Measurements from ENCODE around the gene DZIP1L.

DZIP1L gene

GRCh38 chr3:138038725-138039462 lies 76.5 kb downstream of the DZIP1L start:
- TF ChIP-seq CTCF (conservative IDR thresholded peaks at IDR 0.05; ENCODE audit: low read length), result no peak
- no peak for DNase-seq (ENCODE audit: low read depth)
- no peak overlapping the region for H3K4me3 ChIP-seq (ENCODE audit: low read length)

GRCh38 chr3:138036572-138036971 lies 78.8 kb downstream of the DZIP1L start:
- no peak for TF ChIP-seq CTCF (conservative IDR thresholded peaks at IDR 0.05; ENCODE audit: low read length)
- H3K4me3 ChIP-seq (ENCODE audit: low read length), result no peak overlapping the region
- DNase-seq (ENCODE audit: low read depth), result no peak

- TF ChIP-seq CTCF (conservative IDR thresholded peaks at IDR 0.05; ENCODE audit: low read length), result no peak
- H3K4me3 ChIP-seq (ENCODE audit: low read length), result no peak overlapping the region
- DNase-seq (ENCODE audit: low read depth), result no peak
These were observed 80.5 kb downstream of the DZIP1L start for GRCh38 chr3:138034918-138035317.

GRCh38 chr3:138033202-138033691 lies 82.2 kb downstream of the DZIP1L start:
- no peak for DNase-seq (ENCODE audit: low read depth)
- no peak for TF ChIP-seq CTCF (conservative IDR thresholded peaks at IDR 0.05; ENCODE audit: low read length)
- H3K4me3 ChIP-seq (ENCODE audit: low read length), result no peak overlapping the region

- H3K4me3 ChIP-seq (ENCODE audit: low read length), result no peak overlapping the region
- no peak for DNase-seq (ENCODE audit: low read depth)
- TF ChIP-seq CTCF (conservative IDR thresholded peaks at IDR 0.05; ENCODE audit: low read length), result no peak
These were observed 82.8 kb downstream of the DZIP1L start for GRCh38 chr3:138032567-138032966.

- no peak for DNase-seq (ENCODE audit: low read depth)
- TF ChIP-seq CTCF (conservative IDR thresholded peaks at IDR 0.05; ENCODE audit: low read length), result no peak
- H3K4me3 ChIP-seq (ENCODE audit: low read length), result no peak overlapping the region
These were observed 83.9 kb downstream of the DZIP1L start for GRCh38 chr3:138031536-138031935.

GRCh38 chr3:138030734-138031280 lies 84.6 kb downstream of the DZIP1L start:
- no peak for DNase-seq (ENCODE audit: low read depth)
- TF ChIP-seq CTCF (conservative IDR thresholded peaks at IDR 0.05; ENCODE audit: low read length), result no peak

More at GRCh38 chr3:138030734-138031280, 84.6 kb downstream of the DZIP1L start:
- no peak overlapping the region for H3K4me3 ChIP-seq (ENCODE audit: low read length)
